Left colon (tissue), 2 donors: ENCODE measurements around the gene BHLHA9. TPM values are rescaled to one million over a fixed set of nuclear protein-coding genes. Genes with fewer than 3 reads are reported as not detected.
"Not testable (repeated sequence)": the region's sequence is repeated elsewhere in the genome, so short reads cannot be mapped to it uniquely, and the experiment has no call there.

Source experiments
- ATAC-seq: fragments of 200-7000 bp; cut with Tn5 transposase; one replicate; pipeline ENCODE4 v1.9.1; 2020; ENCODE audit warnings: mild to moderate bottlenecking, moderate library complexity
- DNase-seq, 2 donors: peaks; one replicate each; pipeline ENCODE4 v3.0.0-alpha.2; 2020
- intact Hi-C, 2 donors: fragments of 100-400 bp; cut with DNase I in 1 of 2; cut with micrococcal nuclease in 1 of 2; formaldehyde crosslinking; loops; one replicate each; pipeline versions ENCODE4 v1.11.2 to v1.14.0; 2022; cut with DNase I, micrococcal nuclease
- total RNA-seq, 2 donors: library from RNA; stranded (reverse); fragmentation: NEBNext Ultra II Directional; extraction: Animal tissue kit (Norgen Biotek cat#: 25700); gene quantifications; one replicate each; pipeline ENCODE4 v1.2.1, GENCODE V29; 2021
- donor health status: DM: no; HTN: no; CAD: no.
- donor health status: DM: yes; HTN: yes; CAD: no.

The BHLHA9 gene
- total RNA-seq, 2 donors from 2014 or later: not detected

DNA sequence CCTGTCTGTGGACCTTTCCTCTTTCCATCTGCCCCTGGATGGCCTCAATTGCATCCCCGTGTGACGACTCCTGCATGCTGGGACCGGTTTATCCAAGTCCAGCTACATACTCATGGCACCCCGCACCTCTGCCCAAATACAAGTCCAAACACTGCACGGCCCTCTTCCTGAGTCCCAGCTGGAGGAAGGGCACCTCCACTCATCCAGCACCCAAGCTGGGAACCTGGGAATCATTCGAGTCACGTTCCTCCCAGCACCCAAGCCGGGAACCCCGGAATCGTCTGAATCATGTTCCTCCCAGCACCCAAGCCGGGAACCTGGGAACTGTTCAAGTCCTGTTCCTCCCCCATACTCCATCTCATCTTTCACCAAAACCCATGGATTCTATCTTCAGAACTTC, 19.5 kb downstream of the BHLHA9 start:
- DNase-seq (no peak), ATAC-seq (no peak)
- intact Hi-C loops: no loop called here

DNA sequence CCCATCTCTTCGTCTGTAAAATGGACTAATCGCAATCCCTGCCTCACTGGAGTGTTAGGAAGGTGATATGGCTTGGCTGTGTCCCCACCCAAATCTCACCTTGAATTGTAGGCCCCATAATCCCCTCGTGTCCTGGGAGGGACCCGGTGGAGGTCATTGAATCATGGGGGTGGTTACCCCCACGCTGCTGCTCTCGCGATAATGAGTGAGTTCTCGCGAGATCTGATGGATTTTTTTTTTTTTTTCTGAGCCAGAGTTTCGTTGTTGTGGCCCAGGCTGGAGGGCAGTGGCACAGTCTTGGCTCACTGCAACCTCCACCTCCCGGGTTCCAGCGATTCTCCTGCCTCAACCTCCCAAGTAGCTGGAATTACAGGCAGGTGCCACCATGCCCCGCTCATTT, 20.4 kb downstream of the BHLHA9 start:
- intact Hi-C loops: no loop called here
- no peak for ATAC-seq
- DNase-seq: no peak

DNA sequence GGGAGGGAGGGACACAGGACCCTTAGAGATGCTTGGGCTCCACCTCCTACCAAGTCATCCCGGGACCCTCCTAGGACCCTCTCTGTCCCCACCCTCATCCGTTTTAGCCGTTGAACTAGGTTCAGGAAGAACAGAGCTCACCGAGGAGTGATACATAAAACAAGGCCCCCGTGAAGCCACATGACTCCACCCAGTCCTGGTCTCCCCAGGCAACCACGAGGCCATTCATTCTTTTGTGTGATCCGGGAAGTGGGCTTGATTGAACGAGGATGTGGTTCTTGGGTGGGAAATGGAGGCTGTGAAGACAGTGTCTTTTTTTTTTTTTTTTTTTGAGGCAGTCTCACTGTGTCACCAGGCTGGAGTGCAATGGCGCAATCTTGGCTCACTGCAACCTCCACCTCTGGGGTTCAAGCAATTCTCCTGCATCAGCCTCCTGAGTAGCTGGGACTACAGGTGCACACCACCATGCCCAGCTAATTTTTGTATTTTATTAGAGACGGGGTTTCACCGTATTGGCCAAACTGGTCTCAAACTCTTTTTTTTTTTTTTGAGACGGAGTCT, 24.0 kb downstream of the BHLHA9 start:
- peak; percentile 27 for ATAC-seq
- peak; percentile 28 to 30 for DNase-seq
- intact Hi-C loops: no loop called here

DNA sequence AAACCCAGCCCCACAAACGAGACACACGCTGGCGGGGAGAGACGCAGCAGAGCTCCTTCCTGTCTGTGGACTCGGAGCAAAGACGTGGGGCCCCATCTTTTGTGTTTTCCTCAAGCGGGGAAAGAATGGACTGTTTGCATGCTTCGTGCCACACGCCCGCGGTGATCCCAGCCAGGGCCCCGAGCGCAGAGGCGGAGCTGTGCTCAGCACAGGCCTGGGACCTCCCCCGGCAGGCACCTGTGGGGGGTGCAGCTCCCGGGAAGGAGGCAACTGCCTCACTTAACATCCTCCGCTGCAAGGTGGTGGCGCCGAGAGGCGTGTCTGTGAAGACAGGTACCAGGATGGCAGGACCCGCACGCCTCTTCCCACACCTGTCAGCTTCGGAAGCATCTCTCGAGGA, 28.4 kb downstream of the BHLHA9 start:
- peak; percentile 57 for ATAC-seq
- peak in 1 of 2 donors; percentile 15 for DNase-seq

DNA sequence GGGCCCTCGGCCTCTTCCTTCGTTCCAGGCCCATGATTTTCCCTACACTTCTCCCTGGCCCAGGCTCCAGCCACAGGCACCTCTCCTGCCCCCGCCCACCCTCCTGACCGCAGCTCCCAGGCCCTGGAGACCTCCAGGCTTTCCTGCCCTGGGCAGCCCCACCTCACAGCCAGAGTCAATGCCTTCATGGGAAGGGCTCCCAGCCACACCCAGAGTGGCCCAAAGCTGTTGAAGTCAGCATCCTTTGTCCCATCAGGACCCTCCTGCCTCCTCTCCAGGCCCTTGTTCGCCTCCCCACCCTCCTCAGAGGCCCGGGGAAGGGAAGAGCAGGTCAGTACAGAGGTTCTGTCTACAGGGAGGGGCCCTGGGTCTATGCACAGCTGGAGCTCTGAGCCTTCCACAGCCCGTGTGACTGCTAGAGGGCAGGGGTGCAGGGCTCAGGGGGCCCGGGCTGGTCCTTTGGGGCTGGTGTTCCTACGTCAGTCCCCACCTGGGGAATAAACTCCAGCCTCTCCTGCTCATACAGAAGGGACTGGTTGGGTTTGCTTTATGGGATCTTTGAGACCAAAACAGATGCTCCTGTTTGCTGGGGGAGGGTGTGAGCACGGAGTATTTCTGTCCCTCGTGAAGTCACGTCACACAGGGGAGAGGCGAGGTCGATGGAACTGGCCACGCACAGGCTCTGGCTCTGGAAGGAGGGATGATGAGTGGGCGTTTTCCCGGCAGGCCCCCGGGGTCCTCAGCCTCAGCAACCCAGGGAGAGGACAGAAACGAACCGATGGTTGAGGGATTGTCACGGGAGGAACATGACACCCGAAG, 29.5 kb downstream of the BHLHA9 start:
- no peak for DNase-seq
- ATAC-seq: no peak
- intact Hi-C loops: no loop called here

More for the DNA sequence above, 28.4 kb downstream of the BHLHA9 start:
- intact Hi-C loops: no loop called here

DNA sequence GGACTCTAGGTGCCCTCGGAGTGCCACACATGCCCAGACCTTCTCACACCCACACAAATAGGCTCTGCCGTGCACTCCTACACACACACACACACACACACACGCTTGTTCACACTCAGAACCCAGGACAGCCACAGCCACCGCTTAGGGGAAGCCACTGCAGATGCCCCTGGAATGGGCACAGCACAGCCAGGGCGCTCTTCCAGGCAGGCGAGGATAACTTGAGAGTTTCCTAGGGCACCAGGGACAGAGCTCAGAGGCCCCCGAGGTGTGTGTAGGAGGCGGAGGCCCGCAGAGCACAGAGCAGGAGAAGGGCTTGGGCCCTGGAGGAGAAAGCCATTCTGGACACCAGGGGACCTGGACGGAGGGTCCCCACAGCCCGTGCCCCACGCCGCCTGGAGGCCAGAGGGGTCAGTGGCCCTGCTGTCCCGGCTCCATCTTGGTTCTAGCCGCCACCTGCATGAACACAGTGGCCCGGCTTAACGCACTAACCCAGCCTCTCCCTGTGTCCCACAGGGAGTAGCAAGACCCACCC, 30.2 kb downstream of the BHLHA9 start:
- intact Hi-C loops: no loop called here
- no peak for DNase-seq
- no peak for ATAC-seq

DNA sequence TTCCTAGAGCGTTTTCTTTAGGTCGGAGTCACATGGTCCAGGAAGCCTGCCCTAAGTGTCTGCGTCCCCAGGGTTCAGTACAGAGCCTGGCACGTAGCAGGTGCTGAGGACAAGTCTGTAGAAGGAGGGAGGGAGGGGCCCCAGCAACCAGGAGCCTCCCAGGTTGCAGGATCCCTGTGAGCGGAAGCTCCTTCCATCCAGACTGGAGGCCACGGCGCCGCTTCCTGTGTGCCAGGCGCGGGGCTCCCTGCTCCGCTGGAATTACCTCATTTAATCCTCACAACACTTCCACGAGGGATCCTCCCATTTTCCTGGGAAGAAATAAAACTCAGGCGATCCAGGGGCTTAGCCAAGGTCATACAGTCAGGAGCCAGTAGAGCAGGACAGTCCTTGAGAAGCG, 31.3 kb downstream of the BHLHA9 start:
- intact Hi-C loops: no loop called here
- ATAC-seq: no peak
- DNase-seq: no peak

DNA sequence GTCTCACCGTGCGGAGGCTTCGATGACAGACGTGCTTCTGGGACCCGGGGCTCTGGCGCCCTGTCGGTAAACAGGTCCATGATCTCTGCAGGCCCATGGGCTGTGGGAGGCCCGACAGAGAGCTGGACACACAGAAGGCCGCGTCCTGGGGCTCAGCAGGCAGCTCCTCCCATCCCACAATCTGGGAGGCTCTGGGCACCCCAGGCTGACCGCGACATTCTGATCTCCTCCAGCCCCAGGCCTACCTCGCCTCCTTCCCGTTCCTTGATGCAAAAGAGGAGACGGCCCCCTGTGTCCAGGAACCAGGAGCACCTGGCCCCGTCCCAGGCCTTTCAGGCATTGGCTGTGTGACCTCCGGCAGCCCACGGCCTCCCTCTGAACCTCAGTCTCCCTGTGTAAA, 32.5 kb downstream of the BHLHA9 start:
- ATAC-seq: no peak
- intact Hi-C loops: no loop called here
- DNase-seq: no peak

DNA sequence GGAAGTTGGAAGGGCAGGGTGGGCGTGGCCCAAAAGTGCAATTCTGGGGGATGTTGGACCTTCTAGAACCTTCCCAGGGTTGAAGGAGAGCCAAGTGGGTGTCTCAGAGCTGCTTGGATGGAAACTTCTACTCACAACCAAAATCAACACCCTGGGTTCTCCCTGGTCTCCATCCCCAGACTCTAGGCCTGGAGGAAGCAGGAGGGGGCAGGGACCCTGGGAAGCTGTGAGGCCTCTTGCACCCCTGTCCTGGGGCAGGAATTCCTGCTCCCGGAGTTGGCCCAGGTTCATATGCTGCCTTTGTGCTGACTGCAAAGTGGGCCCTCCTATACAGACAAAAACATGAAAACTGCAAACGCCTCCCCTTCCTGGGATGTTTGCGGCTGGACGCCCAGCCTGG, 34.3 kb downstream of the BHLHA9 start:
- ATAC-seq: no peak
- DNase-seq: no peak
- intact Hi-C loops: no loop called here

DNA sequence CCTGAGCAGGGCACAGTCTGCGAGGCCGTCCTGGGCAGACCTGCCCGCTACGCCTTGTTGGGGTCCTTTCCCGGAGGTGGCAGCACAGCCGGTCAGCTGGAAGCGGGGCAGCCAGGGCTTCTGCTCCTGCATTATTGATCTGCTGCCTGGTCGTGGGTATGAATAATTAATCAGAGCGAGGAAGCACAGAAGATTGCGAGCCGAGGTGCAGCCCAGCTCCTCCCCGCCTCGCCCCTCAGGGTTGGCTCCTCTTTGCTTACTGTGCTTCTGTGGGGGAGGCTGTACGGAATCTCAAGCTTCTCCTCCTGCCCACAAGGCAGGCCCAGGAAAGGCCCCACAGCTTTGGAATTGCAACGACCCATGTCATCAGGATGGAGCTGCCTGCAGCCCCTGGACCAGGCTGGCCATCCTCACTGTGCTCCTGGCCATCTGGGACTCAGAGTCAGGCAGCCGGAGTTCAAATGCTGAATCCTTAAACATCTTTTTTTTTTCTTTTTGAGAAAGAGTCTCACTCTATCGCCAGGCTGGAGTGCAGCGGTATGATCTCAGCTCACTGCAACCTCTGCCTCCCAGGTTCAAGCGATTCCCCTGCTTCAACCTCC, 34.8 kb downstream of the BHLHA9 start:
- intact Hi-C loops: no loop called here
- ATAC-seq: no peak
- DNase-seq: no peak

DNA sequence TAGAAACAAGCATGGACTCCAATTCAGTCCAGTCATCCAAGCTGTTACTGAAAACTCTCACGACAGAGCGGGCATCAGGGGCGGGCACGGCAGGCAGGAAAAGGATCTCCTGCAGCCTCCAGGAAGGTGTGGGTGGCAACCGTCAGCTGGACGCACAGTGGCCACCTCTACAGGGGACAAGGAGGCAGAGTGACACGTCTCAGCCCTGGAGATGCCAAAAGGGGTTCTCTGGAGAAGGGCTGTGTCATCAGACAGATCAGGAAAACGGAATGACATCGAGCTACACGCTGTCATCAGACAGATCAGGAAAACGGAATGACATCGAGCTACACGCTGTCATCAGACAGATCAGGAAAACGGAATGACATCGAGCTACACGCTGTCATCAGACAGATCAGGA, 37.6 kb downstream of the BHLHA9 start:
- intact Hi-C loops, DNase-seq, ATAC-seq: not testable (repeated sequence)

DNA sequence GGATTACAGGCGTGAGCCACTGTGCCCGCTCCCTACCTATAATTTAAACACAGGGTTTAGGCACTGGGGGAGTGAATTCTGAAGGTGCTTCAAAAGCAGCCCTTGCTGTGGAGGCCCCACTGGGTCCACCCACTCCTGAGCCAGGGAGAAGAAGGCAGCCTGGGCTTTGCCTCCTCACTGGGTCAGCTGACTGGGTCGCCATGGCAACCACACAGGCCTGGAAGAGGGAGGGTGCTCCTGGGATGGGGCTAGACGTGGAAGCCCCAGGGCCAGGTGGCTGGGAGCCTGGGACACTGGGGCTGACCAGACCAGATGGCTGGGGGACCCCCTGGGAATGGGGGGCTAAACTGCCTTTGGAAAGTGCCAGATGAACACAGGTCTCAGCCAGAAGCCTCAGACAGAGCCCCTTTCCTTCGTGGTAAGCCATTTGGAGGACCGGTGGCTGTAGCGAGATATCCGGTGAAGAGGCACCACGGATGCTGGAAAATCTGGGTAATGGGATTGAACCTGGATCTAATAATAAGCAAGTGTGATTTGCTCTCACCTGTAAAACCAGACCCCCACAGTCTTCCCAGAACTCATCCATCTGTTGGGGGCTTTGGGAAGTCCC, 42.1 kb downstream of the BHLHA9 start:
- intact Hi-C loops: no loop called here
- no peak for DNase-seq
- ATAC-seq: no peak

DNA sequence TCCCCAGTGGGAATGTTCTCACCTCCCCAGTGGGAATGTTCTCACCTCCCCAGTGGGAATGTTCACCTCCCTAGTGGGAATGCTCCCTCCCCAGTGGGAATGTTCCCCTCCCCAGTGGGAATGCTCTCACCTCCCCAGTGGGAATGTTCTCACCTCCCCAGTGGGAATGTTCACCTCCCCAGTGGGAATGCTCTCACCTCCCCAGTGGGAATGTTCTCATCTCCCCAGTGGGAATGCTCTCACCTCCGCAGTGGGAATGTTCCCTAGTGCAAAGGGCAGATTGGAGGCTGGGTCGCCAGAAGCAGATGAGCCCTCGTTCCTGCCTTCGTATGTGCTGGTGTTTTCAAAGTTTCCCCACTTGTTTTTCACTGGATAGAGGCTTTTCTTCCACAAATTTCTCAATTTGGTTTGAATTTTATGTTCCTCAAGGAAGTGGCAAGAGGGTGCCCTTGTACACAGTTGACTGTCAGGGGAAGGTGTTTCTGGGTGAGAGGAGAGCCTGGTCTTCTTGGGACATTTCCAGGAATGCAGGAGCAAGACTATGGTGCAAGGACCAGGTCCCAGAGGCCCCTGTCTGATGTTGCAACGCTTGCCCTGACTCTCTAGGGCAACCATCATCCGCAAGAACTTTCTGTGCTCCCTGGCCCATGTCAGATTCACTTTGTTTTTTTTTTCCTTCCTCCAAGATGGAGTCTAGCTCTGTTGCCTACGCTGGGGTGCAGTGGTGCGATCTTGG, 43.2 kb downstream of the BHLHA9 start:
- ATAC-seq (no peak), DNase-seq (no peak)
- intact Hi-C loops: no loop called here

DNA sequence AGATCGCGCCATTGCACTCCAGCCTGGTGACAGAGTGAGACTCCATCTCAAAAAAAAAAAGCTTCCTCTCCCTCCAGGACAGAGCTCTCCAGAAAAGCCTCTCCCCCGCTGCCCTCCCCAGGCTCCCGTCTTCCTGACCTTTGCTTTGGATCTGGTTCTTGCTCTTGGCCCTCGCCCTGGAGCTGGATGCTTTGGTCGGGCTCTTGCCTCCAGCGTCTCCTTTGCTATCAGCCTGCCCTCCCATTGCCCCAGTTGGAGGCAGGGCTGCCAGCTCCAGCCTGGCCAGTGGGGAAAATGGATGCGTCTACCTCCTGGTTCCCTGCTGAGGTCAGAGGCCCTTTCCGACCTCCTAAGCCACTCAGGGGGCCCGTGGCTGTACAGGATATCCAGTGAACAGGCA, 45.2 kb downstream of the BHLHA9 start:
- intact Hi-C loops: no loop called here
- no peak for DNase-seq
- ATAC-seq: no peak

DNA sequence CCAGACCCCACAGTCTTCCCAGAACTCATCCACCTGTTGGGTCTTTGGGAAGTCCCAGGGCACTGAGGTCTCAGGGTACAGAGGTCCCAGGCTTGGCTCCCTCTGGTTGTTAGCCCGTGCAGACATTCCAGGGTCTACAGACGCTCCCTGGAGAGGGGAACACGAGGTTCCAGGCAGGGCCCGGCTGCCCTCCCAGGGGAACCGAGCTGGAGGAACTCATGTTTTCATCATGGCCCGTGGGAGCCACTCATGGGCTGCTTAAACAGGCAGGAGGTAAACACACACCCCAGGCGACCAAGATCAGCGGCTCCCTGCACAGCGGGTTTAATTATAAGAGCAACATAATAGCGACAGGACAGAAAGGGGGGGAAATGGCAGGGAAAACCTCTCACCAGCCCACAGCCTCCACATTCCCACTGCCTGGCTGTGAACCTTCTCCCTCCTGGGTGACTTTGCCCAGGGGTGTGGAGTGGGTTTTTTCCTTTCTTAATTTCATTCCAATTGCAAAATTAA, 45.7 kb downstream of the BHLHA9 start:
- ATAC-seq: no peak
- DNase-seq: no peak
- intact Hi-C loops: no loop called here
